Measurements from ENCODE around the gene ATG12.
A peak's percentile ranks its signal among the peaks of the same experiment; 100 is the strongest.
"Not testable (repeated sequence)": the region's sequence is repeated elsewhere in the genome, so short reads cannot be mapped to it uniquely, and the experiment has no call there.

ATG12 gene

GRCh38 chr5:115842089-115842935, 947 bp upstream of the ATG12 start:
- peak; percentile 74 for DNase-seq

GRCh38 chr5:115840873-115841272, 492 bp downstream of the ATG12 start:
- no peak for DNase-seq

- peak; percentile 27 for DNase-seq
These were observed 2.4 kb downstream of the ATG12 start for GRCh38 chr5:115838885-115839518.

- no peak for DNase-seq
These were observed 5.9 kb downstream of the ATG12 start for GRCh38 chr5:115835481-115835880.

GRCh38 chr5:115831163-115831768, 10.1 kb downstream of the ATG12 start:
- peak; percentile 39 for DNase-seq

- no peak for DNase-seq
These were observed 11.5 kb downstream of the ATG12 start for GRCh38 chr5:115829913-115830312.

- DNase-seq = no peak
These were observed 15.4 kb downstream of the ATG12 start for GRCh38 chr5:115825948-115826347.

GRCh38 chr5:115824983-115825382, 16.4 kb downstream of the ATG12 start:
- DNase-seq = not testable (repeated sequence)

GRCh38 chr5:115820846-115821245, 20.5 kb downstream of the ATG12 start:
- no peak for DNase-seq

- peak; percentile 75 for DNase-seq
These were observed 22.5 kb downstream of the ATG12 start for GRCh38 chr5:115818821-115819220.

- DNase-seq = peak; percentile 2
These were observed 24.0 kb downstream of the ATG12 start for GRCh38 chr5:115817386-115817785.

GRCh38 chr5:115816226-115817081, 24.9 kb downstream of the ATG12 start, which contains the start of gene CDO1:
CDO1 (minus strand) TSS chr5:115816659; CDS start chr5:115816397, 262 bp downstream.
- DNase-seq = peak; percentile 82

GRCh38 chr5:115815693-115816225, 25.6 kb downstream of the ATG12 start:
- peak; percentile 55 for DNase-seq

GRCh38 chr5:115815006-115815692, 26.2 kb downstream of the ATG12 start:
- DNase-seq = no peak

- no peak for DNase-seq
These were observed 27.6 kb downstream of the ATG12 start for GRCh38 chr5:115813719-115814118.

- DNase-seq = no peak
These were observed 29.0 kb downstream of the ATG12 start for GRCh38 chr5:115812372-115812771.

- no peak for DNase-seq
These were observed 30.0 kb downstream of the ATG12 start for GRCh38 chr5:115811406-115811805.

- DNase-seq = no peak
These were observed 30.6 kb downstream of the ATG12 start for GRCh38 chr5:115810761-115811160.

- no peak for DNase-seq
These were observed 31.4 kb downstream of the ATG12 start for GRCh38 chr5:115809946-115810345.

GRCh38 chr5:115808066-115808465, 33.3 kb downstream of the ATG12 start:
- not testable (repeated sequence) for DNase-seq

GRCh38 chr5:115807654-115808052, 33.7 kb downstream of the ATG12 start:
- no peak for DNase-seq
